HFF-Myc (cell line): ENCODE data around the gene AGXT.

Source experiments
- DNase-seq: peaks from one replicate; pipeline ENCODE4 v3.0.0-alpha.2; 2011; ENCODE audit warnings: low read depth; ENCODE audit errors: extremely low read depth
- H3K4me3 ChIP-seq: replicated peaks from 2 replicates; pipeline ENCODE4 v1.5.1; 2011; ENCODE audit warnings: low read depth, mild to moderate bottlenecking, control low read depth, low read length
- TF ChIP-seq, protein P1 (sequence below): IDR thresholded peaks from 2 replicates; pipeline ENCODE4 v1.5.1; 2012; ENCODE audit warnings: mild to moderate bottlenecking, low read depth, low read length, control low read depth; ENCODE audit errors: missing control alignments

The AGXT gene

DNA sequence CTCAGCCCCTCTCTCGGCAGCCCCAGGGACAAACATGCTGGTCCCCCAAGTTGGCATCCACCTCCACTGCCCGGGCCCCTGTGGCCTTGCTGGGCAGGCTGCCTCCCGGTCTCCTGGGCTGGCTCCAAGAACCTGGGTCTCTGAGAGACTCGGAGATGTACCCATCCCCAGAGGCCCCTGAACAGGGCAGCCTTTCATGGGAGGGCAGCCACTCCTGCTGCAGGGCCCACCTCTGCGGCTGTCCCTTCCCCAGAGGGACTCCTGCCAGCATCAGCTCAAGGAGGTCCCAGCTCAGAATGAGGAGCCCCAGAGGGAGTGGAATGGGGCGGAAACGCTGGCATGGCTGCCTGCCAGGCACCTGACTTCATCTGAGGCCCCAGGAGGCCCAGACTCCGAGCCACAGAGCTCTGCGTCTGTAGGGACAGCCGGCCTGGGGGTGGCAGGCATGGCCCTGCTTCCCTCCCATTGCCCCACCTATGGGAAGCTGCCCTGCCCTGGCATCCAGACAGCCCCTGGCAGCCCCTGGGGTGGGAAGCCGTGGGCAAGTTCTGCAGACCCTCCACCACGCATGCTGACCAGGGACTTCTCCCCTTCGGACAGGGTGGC lies 36.7 kb downstream of the AGXT start:
- no peak for DNase-seq
- TF ChIP-seq, protein P1, sequence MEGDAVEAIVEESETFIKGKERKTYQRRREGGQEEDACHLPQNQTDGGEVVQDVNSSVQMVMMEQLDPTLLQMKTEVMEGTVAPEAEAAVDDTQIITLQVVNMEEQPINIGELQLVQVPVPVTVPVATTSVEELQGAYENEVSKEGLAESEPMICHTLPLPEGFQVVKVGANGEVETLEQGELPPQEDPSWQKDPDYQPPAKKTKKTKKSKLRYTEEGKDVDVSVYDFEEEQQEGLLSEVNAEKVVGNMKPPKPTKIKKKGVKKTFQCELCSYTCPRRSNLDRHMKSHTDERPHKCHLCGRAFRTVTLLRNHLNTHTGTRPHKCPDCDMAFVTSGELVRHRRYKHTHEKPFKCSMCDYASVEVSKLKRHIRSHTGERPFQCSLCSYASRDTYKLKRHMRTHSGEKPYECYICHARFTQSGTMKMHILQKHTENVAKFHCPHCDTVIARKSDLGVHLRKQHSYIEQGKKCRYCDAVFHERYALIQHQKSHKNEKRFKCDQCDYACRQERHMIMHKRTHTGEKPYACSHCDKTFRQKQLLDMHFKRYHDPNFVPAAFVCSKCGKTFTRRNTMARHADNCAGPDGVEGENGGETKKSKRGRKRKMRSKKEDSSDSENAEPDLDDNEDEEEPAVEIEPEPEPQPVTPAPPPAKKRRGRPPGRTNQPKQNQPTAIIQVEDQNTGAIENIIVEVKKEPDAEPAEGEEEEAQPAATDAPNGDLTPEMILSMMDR = no peak
- no peak overlapping the region for H3K4me3 ChIP-seq

DNA sequence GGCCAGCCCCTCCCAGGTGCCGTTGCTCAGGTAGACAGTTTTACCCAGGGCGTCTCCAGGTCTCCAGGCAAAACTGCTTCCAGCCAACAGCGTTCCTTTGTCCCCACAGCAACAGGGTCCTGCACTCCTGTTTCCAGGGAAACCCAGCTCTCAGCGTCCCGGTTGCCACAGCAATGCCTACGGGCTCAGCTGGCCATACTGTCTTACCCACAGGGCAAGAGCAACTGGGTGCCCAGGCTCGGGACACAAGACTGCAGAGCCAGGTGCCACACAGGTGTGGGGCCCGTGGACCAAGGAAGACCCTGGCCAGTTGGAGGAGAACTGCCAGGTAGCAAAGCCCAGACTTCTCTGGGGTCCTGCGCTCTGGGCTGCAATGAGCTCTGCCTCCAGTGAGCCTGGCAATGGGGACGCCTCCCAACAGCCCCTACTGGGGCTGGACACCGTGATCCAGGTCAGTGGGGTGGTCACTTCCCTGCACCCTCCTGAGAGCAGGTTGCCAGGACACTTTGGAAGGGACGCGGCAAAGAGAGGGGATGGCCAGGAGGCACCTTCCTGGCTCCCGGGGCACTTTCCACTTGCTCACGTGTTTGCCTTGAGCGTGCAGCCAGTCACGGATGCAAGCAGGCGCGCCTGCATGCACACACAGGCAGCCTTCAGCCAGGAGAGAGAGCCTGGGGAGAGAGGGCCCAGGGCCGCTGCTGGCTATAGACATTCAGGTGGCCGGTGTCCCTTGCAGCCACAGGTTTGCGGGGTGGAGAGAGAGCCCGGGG lies 37.7 kb downstream of the AGXT start, which contains the start of gene CROCC2:
TSS of gene CROCC2 (plus strand) at position 196 of the 770 bp plus-strand sequence. CDS start at position 374, 178 bp downstream.
- DNase-seq = no peak

DNA sequence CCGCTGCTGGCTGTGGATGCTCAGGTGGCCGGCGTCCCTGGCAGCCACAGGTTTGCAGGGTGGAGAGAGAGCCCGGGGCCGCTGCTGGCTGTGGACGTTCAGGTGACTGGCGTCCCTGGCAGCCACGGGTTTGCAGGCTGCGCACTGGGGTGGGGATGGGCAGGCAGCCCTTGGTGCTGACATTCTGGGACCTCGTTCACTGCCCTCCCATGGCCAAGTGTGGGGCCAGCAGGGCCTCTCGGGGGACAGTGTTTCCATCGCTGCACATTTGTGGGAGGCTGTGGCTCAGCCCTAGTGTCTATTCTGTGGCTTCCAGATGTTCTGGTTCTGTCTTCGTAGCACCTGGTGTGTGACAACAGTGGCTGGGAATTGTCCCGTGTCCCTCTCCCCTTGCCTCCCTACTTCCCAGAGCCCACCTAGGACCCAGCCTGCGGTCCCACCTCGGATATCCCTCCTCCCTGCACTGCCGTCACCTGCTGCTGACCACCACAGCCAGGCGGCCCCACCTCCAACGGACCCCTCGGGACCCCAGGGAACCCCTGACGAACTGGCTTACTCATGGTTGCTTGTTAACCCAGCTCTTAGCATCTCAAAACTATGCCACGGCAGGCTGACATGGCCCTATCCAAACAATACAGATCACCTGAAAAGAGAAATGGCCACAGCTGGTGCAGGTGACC lies 38.4 kb downstream of the AGXT start:
- no peak for DNase-seq
- H3K4me3 ChIP-seq = no peak overlapping the region
- TF ChIP-seq, protein P1 = no peak

More for the DNA sequence above, 37.7 kb downstream of the AGXT start, which contains the start of gene CROCC2:
- H3K4me3 ChIP-seq = no peak within 1 kb of the TSS
- TF ChIP-seq, protein P1 = no peak

DNA sequence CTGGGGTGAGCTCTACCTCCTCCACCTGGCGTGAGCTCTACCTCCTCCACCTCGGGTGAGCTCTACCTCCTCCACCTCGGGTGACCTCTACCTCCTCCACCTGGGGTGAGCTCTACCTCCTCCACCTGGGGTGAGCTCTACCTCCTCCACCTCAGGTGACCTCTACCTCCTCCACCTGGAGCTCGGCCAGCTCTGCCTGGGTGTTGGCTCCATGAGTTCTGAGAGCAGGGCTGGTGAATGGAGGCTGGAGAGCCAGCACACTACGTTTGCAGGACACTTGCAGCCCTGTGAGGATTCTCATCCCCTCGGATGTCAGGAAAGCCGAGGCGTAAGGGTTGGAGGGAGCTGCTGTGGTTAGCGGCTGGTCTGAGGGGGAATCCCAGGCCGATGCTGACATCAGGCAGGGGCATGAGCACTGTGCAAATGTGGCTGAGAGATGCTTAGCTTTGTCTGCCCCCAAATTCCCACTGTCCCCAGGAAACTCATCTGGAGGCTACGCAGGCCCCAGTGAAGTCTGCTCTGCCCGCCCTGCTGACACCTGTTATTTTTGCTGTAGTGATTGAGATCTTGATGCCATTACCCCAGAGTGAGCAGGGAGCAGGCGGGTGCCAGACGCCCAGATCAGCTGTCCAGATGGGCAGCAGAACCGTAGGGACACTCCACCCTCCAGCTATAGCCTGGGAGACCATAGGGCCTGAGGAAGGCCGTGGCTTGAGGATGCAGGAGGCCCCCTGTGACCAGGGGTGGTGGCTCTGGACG lies 40.8 kb downstream of the AGXT start:
- no peak overlapping the region for H3K4me3 ChIP-seq
- TF ChIP-seq, protein P1 = no peak
- no peak for DNase-seq

DNA sequence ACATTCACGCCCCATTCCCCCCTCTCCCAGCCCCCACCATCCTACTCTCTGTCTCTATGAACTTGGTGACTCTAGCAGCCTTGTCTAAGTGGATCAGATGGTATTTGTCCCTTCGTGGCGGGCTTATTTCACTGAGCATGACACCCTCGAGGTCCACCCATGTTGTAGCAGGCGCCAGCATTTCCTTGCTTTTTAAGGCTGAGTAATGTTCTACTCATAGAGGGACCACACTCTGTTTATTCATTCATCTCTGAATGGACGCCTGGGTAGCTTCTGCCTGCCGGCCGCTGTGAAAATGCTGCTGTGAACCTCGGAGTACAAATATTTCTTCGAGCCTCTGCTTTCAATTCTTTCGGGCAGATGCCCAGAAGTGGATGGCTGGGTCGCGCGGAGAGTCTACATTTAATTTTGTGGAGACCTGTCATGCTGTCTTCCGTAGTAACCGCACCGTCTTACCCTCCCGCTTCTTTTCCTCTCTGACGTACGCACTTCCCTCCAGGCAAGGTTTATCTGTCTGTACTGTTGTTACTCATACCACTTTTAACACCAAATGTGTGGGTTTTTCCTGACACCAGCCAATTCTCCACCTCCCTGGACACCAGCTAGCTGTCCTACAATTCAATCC lies 43.1 kb downstream of the AGXT start:
- no peak overlapping the region for H3K4me3 ChIP-seq
- DNase-seq = no peak
- TF ChIP-seq, protein P1 = no peak
